CD4-positive, alpha-beta T cell treated with Interleukin-12 subunit alpha and Interleukin-12 subunit beta, for 1 hour (primary cell): ENCODE measurements around the gene CCDC33.

Experiments used
- DNase-seq: peaks from one replicate; pipeline ENCODE4 v3.0.0-alpha.2; 2020

CCDC33 gene

DNA sequence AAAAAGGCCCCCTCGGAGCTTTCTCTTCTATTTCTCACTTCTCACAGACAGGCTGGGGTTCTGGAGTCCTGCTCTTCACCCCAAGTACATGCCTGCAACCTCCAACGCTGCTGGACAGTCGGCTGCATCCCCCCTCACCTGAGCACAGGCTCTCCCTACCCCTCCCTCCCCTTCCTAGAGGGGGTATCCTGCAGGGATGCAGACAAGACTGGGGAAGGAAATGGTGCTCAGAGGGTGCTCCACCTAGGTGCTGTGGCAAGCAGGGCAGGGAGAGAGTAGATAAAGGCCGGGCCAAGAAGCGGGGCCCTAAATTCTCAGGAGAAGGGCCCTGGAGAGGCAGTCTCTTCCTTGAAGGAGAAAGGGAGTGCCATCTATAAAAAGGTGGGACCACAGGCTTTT, 26.6 kb upstream of the CCDC33 start:
- no peak for DNase-seq

GRCh38 chr15:74209997-74210671, 26.0 kb upstream of the CCDC33 start:
- no peak for DNase-seq

DNA sequence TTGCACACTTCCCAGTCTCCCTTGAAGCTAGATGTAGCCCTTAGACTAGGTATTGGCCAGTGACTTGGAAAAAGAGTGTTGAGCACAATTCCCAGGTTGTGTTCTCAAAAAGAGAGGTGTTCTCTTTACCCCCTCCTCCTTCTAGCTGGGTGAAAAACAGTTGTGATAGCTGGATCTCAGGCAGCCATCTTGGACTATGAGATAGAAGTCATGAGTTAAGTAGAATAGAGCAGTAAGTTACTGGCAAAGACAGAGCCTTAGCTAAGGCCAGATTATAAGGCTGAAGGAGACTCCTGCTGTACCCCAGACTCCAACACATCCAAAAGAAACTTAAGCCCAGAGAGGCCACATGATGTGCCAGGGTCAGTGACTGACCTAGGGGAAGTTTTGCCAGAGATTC, 25.4 kb upstream of the CCDC33 start:
- no peak for DNase-seq

GRCh38 chr15:74211656-74212055, 24.5 kb upstream of the CCDC33 start:
- no peak for DNase-seq

GRCh38 chr15:74212494-74212893, 23.6 kb upstream of the CCDC33 start:
- no peak for DNase-seq

- DNase-seq: no peak
These were observed 22.3 kb upstream of the CCDC33 start for GRCh38 chr15:74213858-74214284.

- no peak for DNase-seq
These were observed 21.7 kb upstream of the CCDC33 start for GRCh38 chr15:74214324-74215021.

DNA sequence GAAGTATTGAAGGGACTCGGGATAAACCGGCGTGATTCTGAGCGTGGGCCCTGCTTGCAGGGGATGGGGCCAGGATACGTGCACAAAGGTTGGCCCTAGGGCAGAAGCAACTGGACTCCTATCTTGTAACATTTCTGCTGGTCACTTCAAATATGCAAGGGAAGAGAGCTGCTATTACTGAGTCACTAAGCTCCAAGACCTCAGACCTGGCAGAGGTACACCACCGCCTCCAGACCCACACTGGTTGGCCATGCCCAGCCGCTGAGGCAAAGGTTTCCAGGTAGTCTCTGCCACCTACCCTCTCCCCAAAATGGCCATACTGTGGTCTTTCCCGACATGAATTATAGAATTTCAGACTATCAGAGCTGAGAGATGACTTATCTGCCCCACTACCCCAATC, 20.2 kb upstream of the CCDC33 start:
- no peak for DNase-seq

- DNase-seq: no peak
These were observed 19.2 kb upstream of the CCDC33 start for GRCh38 chr15:74216949-74217348.

DNA sequence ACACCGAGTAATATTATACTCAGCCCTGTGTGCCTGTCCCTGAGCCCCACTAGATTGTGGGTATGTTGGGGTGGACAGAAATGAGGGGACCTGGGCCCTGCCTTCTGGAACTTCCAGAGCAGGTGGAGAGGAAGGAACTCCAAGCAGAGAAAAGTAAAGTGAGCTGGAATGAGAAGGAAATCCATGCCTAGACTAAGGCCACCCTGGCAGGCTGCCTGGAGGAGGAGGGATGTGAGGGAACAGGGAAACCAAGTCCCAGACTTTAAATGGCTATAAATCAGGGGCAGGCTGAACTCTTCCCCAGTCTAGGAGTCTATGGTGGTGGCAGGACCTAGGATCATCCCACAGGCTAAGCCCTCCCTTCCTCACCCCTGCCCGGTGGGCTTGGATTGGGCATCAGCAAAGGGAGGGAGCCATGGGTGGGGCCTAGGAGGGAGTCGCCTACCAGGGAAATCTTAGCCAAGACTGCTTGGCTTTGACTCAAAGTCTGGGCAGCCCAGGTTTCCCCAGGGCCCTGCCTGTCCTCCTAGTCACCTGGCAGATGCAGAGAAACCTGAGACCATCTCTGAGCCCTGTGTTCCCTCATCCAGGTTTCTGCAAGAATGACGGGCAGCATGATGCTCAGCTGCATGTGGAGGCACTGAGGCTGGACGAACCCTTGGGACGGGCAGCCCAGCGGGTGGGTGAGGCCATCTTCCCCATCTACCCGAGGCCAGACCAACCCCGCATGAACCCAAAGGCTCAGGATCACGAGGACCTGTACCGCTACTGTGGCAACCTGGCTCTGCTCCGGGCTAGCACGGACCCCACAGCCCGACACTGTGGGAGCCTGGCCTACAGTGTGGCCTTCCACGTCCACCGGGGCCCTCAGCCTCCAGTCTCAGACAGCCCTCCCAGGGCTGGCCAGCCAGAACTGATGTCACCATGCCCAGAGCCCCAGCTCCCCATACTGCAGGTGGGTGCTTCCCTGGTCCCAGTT, 17.9 kb upstream of the CCDC33 start:
- DNase-seq: no peak

DNA sequence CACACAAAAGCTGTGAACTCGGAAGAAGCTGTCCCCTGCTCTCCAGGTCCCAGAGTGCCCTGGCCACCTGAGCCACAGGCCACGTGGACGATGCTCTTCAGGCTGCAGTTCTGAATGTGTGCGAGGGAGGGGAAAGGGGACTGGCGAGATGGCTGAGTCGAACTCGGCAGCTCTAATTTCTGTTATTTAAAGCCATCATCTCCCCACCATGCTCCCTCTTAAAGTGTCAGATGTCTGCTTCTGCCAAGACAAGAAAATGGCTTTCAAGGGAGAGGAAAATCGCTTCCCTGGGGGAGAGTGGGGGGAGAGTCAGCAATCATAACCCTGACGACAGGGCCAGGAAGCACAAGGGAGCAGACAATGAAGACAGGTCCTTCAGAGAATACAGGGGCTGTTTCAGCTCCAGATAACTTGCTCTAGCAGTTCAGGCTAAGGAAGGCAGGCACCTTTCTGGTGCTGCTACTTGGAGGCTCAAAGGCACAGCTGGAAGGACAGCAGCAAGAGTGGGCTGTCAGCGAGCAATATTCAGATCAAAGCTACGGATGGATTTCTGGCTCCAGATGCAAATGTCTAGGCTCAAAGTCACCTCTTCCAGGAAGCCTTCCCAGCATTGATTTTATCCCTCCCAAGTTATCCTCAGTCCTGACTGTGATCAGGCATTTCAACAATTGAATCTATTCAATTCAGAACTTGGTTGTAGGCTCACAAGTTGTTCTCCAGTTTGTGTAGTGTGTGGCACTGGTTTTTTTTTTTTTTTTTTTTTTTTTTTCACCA, 15.5 kb upstream of the CCDC33 start:
- DNase-seq: no peak

GRCh38 chr15:74221399-74222239, 14.5 kb upstream of the CCDC33 start:
- no peak for DNase-seq

GRCh38 chr15:74222240-74223119, 13.6 kb upstream of the CCDC33 start:
- no peak for DNase-seq

- DNase-seq: no peak
These were observed 10.2 kb upstream of the CCDC33 start for GRCh38 chr15:74225928-74226327.

DNA sequence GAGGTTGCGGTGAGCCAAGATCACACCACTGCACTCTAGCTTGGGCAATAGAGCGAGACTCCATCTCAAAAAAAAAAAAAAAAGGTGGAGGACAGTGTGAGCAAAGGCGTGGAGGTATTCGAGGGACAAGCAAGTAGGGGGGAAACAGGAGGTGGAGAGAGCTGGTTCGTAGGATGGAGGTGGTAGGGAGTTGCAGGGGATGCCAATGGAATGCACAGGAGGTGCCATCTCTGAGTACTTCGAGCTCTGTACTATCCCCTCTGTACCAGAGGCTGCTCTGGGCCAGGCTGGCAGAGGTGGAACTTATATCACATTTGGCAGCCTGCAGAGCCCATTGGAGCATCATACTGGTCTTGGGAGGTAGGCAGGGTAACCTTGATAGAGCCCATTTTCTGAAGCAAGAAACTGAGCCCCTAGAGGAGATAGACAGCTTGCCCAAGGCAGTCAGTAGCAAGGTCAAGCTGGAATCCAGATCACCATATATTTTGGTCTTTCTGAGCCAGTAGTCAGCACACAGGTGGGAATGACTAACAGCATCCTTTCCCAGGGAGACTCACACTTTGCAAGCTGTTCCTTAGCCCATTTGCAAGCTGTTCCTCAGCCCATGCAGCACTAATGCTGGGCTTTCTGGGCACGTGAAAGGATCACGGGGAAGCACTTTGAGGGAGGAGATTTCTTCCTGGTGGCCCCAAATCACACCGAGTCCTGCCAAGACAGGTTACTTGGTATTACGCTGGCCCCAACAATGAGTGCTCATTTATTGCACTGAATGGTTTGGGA, 9.2 kb upstream of the CCDC33 start:
- DNase-seq: no peak

GRCh38 chr15:74227968-74228722, 8.0 kb upstream of the CCDC33 start:
- DNase-seq: no peak

- no peak for DNase-seq
These were observed 7.4 kb upstream of the CCDC33 start for GRCh38 chr15:74228723-74229081.

- no peak for DNase-seq
These were observed 6.4 kb upstream of the CCDC33 start for GRCh38 chr15:74229686-74230085.

DNA sequence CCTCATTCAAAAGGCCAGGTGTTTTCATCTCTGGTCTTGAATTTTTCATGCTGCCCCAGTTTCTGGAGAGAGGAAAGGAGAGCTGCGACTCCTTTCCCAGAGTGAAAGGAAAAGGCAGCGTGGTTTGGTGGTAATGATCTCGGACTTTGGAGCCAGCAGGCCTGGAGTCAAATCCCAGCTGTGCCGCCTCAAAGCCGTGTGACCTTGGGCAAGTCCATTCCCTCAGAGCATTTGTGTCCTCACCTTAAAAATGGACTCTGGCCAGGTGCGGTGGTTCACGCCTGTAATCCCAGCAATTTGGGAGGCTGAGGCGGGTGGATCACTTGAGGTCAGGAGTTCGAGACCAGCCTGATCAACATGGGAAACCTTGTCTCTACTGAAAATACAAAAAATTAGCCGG, 4.7 kb upstream of the CCDC33 start:
- DNase-seq: no peak
